AML-193 (cell line): ENCODE results near the gene NAT16.

Experiments used
- DNase-seq, 2 experiments: peaks; one replicate each; lab custom pipeline; 2025; lab: John Stamatoyannopoulos, UW

Gene NAT16

DNA sequence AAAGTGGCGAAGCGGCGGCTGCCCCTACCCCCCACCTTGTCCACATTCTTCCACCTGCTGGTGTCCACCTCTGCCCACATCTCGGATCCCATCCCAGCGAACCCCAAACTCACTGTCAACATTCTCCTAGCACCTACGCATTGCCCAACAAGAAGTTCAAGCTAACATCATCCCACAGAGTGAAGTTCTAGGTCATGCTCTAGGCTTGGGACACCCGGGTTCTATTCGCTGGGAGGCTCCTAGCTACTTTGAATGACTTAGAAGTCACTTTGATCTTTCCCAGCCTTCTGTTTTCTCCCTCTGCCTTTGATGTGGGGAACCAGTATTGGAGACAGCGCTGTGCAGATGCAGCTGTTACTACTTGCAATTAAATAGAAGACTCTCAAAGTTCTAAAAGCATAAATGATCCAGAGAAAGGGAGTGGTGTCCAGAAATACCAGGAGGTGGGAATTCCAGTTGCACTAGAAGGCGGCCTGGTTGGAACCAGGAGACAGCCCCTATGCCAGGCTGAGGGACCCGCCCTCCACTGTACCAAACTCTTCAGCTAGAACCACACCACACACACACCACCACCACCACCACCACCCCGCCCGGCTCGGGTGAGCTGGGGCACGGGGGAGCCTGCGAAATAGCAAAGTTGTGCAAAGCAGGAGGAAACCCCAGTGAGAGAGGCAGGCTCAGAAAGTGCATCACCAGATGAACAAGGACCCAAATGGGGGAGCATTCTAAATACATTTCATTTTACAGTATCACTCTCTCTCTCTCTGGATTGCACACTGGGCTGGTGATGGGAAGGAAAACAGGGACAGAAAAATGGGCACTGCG, 9.3 kb downstream of the NAT16 start:
- no peak for DNase-seq

GRCh38 chr7:101169838-101170551, 10.1 kb downstream of the NAT16 start:
- DNase-seq, result peak; percentile 18 to 24

DNA sequence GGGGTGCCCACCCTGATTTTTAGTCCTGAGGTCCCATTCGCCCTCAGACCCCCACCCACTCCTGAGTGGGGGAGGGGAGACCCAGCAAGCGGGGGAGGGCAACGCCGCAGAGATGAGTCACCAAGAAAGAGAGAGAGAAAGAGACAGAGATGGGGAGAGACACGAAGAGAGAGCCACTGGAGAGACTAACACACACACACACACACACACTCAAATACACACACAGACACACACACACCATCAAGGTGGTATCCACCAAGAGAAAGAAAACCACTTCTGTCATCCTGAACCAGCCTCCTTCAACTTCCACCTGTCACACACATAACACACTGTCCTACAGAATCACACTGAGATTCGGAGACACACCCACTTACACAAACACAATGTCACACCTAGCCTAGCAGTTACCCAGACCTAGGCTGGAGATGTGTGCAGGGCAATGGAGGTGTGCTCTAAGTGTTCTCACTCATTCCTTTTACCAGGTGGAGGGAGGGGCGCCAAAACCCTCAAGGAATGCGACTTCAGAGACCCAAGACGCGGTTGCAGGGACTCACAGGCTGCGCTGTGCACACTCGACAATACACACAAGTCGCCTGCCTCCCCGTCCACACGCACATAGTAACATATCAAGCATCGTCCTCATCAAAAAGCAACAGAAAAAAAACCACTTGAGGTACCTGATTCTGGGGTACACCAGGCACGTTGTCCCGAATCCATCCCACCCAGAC, 10.8 kb downstream of the NAT16 start:
- DNase-seq, result no peak

GRCh38 chr7:101168412-101169049, 11.6 kb downstream of the NAT16 start:
- no peak for DNase-seq

- DNase-seq, result no peak
Measured at GRCh38 chr7:101167645-101168411, 12.3 kb downstream of the NAT16 start.

GRCh38 chr7:101166909-101167644, 13.0 kb downstream of the NAT16 start:
- no peak for DNase-seq

DNA sequence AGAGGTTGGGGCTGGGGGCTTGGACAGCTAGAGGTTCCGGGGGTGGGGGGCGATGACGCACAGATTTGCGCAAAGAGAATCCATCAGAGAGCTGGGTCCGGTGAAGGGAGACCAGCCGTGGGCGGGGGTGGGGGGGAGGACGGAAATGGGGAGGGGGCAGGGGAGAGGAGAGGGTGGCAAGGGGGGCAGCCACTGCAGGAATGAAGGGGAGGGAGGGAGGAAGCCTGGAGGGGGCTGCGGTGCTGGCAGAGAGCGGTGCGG, 13.5 kb downstream of the NAT16 start:
- DNase-seq, result no peak

DNA sequence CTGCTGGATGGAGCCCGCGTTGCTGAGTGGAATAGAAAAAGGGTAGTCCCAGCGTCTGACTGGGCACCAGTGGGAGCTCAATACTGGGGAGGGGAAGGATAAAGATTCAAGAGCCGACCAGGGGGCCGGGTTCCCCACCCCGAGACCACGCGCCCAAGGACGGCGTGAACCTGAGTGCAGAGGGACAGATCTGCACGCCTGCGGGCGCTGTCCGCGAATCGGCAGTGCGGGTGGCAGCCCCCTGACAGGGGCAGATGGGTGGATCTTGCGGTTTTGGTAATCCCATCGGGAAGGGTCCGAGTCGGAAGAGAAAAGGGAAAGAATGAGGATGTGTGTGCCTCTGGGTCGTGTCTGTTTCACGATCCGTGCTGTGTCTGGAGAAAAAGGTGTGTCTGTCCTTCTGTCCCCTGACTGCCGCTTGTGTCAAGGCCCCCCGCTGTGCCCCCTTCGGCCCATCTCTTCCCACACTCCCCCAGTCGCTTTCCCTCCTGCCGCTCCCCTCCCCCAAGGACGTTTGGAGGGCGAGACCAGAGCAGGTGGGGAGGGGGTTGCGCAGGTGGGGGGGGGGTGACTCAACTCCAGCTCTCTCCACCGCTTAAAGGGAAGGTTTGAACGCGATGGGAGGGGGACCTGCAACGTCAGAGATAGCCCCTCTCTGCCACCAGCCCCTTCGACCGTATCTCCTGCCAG, 14.0 kb downstream of the NAT16 start:
- no peak for DNase-seq

DNA sequence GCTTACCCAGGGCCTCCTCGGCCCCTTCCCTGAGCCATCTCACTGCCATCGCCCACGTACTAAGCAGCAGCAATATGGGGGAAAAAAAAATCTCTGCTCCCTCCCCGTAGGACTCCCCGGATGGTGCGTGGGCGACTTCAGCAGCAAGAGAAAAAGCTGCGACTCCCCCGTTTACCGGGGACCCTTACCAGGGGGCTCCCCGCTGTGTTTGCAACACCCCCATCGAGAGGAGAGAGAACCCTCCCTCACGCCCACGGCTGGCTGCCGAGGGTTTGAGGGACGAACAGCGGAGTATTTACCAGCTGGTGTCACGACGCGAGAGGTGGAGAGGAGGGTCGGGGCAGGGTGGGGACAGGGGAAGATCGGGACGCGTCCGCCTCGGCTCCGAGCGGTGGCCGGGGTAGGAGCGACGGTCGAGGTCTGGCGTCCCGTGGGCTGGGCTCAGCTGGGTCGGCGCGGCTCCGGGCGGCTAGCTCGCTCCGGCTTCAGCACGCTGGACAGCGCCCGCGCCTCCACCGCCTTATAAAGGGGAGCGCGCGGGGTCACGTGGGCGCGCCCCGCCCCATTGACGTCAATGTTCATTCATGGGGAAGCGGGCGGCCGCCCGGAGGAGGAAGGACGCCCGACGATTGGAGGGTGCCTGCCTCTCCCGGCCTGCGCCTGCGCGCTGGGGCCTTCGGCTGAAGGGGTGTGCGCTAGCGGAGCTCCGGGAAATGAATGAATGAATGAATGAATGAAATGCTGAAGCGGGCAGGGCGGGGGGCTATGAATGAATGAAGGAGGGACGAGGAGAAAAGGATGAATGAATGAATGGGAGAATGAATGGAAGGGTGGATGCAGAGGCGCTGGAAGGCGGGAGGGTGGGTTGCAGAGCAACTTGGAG, 14.8 kb downstream of the NAT16 start, which contains the start of gene VGF:
TSS of gene VGF (minus strand) at position 495 of the 883 bp plus-strand sequence. CDS start 726 bp downstream, outside the sequence.
- DNase-seq, result peak; percentile 70 to 82

DNA sequence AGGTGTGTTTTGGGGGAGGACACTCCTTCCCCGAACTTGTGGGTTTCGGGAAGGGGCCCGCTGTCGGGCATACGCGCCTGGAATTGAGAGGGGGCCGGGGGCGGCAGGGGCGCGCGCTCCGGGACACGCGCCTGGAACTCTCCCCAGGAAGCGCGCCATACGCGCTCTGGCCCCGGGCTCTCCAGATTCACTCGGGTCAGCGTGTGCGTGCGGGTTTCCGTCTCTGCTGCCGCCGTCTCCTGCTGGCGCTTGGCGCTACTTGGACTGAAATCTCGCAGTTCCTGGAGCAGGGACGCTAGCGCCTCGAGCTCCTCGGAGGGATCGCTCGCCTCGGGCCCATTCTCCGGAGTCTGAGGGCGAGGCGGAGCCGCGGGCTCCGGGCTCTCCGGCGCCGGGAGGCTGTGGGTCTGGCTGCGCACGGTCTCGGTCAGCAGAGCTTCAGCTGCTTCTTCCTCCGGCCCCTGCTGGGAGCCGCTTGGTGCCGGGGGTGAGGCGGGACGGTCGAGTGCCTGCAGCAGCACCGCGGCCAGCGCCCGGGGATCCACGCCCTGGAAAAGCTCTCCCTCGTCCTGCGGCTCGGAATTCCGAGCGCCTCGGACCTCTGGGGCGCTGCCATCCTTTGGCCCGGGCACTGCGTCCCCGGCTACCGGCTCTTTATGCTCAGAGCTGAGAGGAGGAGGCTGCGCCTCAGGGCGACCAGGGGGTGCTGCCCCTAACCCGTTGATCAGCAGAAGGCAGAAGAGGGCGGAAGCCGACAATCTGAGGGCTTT, 15.8 kb downstream of the NAT16 start:
- DNase-seq, result no peak

GRCh38 chr7:101163279-101164070, 16.6 kb downstream of the NAT16 start:
- no peak for DNase-seq

GRCh38 chr7:101162551-101163278, 17.4 kb downstream of the NAT16 start:
- DNase-seq, result no peak

- no peak for DNase-seq
Measured at GRCh38 chr7:101161692-101162471, 18.2 kb downstream of the NAT16 start.

DNA sequence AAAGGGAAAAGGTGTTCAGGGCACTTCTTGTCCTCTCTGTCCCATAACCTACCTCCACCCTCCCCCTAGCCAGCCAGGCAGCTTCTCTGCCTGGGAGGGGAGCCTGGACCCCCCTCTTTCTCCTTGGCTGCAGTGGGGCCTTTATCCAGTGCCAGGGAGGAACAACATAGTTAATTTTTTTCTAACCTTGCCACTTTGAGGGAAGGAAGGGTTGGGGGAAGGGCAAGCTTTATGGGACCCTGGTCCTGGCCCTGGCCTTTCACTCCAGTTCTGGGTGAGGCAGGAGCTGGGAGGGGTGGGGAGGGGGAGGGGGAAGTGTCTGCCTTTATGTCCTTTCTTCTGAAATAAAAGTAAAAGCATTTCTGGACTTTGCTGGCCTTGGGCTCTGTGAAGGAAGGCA, 19.2 kb downstream of the NAT16 start:
- no peak for DNase-seq

DNA sequence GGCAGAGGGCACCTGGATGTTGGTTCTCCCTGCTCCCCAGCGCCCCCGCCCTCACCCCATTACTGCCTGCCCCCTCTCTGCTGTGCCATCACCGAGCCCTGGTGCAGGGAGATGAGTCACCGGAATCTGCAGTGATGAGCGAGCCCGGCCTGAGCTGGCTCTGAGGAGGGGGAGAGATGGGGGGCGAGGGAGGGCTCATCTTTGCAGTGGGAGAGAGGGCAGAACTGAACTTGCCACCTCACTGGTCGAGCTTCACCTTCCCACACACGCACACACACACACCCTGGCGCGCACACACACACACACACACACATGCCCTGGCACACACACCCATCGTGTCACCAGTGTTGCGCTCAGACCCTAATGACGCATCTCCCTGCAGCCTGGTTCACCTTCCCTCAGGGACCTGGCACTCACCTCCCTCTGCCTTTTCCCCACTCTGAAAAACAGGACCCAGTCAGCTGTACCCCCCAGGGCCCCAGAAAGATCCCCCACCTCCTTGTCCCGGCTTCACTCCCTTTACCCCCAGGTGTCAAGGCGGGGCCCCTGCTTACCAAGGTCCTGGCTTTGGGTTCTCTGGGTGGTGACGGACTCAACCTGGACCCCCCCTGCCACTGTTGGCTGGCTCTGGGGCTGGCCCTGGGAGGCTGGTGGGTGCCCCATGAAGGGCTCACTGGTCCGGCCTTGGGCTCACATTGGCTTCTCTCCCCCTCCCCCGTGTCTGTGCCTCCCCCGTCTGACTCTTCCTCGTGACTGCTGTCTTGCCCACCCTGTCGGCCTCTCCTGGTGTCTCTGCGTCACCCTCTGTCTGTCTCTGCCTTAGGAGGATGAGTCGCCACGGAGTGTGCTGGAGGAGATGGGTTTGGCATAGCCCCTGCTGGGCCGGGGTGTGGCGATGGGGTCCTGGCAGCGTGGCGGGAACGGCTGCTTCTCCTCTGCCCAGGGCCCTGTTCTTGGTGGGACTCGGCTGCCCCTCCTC, 20.1 kb downstream of the NAT16 start:
- DNase-seq, result no peak
